Measurements from ENCODE around the gene TENM4.

DNA sequence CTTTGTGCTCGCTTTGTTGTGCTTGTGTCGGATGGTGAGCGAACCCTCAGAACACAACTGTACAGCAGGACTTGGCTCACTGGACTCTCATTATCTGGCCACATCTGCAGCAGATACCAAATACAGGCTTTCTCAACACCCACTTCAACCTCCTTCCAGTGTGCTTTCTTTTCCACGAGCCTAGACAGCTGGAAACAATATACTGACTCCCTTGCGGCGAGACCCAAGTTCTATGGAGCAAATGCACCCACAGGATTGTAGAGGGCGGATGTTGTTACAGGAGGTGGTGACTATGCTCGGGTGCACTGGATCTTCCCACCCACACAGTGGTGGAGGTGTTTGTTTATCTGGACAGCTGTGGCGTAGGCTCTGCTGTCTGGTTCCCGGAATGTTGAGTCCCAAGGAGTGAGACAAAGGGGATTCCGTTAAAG, 204.3 kb downstream of the TENM4 start:
- no peak for TF ChIP-seq POLR2A (IDR thresholded peaks at IDR 0.05)
- TF ChIP-seq, protein P1, sequence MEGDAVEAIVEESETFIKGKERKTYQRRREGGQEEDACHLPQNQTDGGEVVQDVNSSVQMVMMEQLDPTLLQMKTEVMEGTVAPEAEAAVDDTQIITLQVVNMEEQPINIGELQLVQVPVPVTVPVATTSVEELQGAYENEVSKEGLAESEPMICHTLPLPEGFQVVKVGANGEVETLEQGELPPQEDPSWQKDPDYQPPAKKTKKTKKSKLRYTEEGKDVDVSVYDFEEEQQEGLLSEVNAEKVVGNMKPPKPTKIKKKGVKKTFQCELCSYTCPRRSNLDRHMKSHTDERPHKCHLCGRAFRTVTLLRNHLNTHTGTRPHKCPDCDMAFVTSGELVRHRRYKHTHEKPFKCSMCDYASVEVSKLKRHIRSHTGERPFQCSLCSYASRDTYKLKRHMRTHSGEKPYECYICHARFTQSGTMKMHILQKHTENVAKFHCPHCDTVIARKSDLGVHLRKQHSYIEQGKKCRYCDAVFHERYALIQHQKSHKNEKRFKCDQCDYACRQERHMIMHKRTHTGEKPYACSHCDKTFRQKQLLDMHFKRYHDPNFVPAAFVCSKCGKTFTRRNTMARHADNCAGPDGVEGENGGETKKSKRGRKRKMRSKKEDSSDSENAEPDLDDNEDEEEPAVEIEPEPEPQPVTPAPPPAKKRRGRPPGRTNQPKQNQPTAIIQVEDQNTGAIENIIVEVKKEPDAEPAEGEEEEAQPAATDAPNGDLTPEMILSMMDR (IDR thresholded peaks at IDR 0.05), result no peak

Data from Peyer's patch (tissue), 4 donors.